ENCODE measurements around the gene DAPL1.
"Not testable (repeated sequence)": the region's sequence is repeated elsewhere in the genome, so short reads cannot be mapped to it uniquely, and the experiment has no call there.

DAPL1 gene

GRCh38 chr2:158835431-158835830, 40.3 kb downstream of the DAPL1 start:
- H3K27me3 ChIP-seq = no peaks in the 10 kb centered on the region
- no peaks in the 10 kb centered on the region for H3K9me3 ChIP-seq
- H4K20me1 ChIP-seq = no peaks in the 10 kb centered on the region
- no peak overlapping the region for H3K27ac ChIP-seq
- no peak overlapping the region for H3K4me3 ChIP-seq
- no peaks in the 10 kb centered on the region for H3K4me1 ChIP-seq
- no peak overlapping the region for H3K4me2 ChIP-seq
- H3K36me3 ChIP-seq = no peaks in the 10 kb centered on the region
- H3K9ac ChIP-seq = no peak overlapping the region
- no peak for TF ChIP-seq Cebpa-rat (IDR thresholded peaks at IDR 0.05)

GRCh38 chr2:158837645-158838044, 42.5 kb downstream of the DAPL1 start:
- H3K9ac ChIP-seq = no peak overlapping the region
- no peaks in the 10 kb centered on the region for H3K4me1 ChIP-seq
- H3K36me3 ChIP-seq = no peaks in the 10 kb centered on the region
- no peak for TF ChIP-seq Cebpa-rat (IDR thresholded peaks at IDR 0.05)
- no peaks in the 10 kb centered on the region for H3K9me3 ChIP-seq
- H4K20me1 ChIP-seq = no peaks in the 10 kb centered on the region
- no peak overlapping the region for H3K4me3 ChIP-seq
- H3K27me3 ChIP-seq = no peaks in the 10 kb centered on the region
- no peak overlapping the region for H3K4me2 ChIP-seq
- no peak overlapping the region for H3K27ac ChIP-seq

- H3K4me2 ChIP-seq = no peak overlapping the region
- no peak overlapping the region for H3K4me3 ChIP-seq
- H3K27ac ChIP-seq = no peak overlapping the region
- no peaks in the 10 kb centered on the region for H3K4me1 ChIP-seq
- H3K27me3 ChIP-seq = no peaks in the 10 kb centered on the region
- no peak overlapping the region for H3K9ac ChIP-seq
- TF ChIP-seq Cebpa-rat (IDR thresholded peaks at IDR 0.05) = no peak
- no peaks in the 10 kb centered on the region for H3K36me3 ChIP-seq
- no peaks in the 10 kb centered on the region for H4K20me1 ChIP-seq
- H3K9me3 ChIP-seq = no peaks in the 10 kb centered on the region
These were observed 46.7 kb downstream of the DAPL1 start for GRCh38 chr2:158841850-158842249.

GRCh38 chr2:158845444-158845843, 50.3 kb downstream of the DAPL1 start:
- no peaks in the 10 kb centered on the region for H3K4me1 ChIP-seq
- no peak overlapping the region for H3K4me3 ChIP-seq
- no peaks in the 10 kb centered on the region for H3K36me3 ChIP-seq
- no peak overlapping the region for H3K9ac ChIP-seq
- no peak overlapping the region for H3K4me2 ChIP-seq
- H3K27me3 ChIP-seq = no peaks in the 10 kb centered on the region
- no peak overlapping the region for H3K27ac ChIP-seq
- TF ChIP-seq Cebpa-rat (IDR thresholded peaks at IDR 0.05) = no peak
- no peaks in the 10 kb centered on the region for H4K20me1 ChIP-seq
- H3K9me3 ChIP-seq = no peaks in the 10 kb centered on the region

GRCh38 chr2:158845859-158846258, 50.7 kb downstream of the DAPL1 start:
- Histone ChIP-seq H3K36me3 (no peaks in the 10 kb centered on the region), H3K4me3 (no peak overlapping the region), H4K20me1 (no peaks in the 10 kb centered on the region), H3K4me2 (no peak overlapping the region), H3K4me1 (no peaks in the 10 kb centered on the region), H3K27ac (no peak overlapping the region), H3K9ac (no peak overlapping the region), H3K27me3 (no peaks in the 10 kb centered on the region), H3K9me3 (no peaks in the 10 kb centered on the region)
- TF ChIP-seq Cebpa-rat (IDR thresholded peaks at IDR 0.05) = no peak

- not testable (repeated sequence) for H3K4me1 ChIP-seq, H3K4me3 ChIP-seq, H3K4me2 ChIP-seq, H3K36me3 ChIP-seq, H4K20me1 ChIP-seq, H3K9ac ChIP-seq, H3K27me3 ChIP-seq, H3K27ac ChIP-seq, H3K9me3 ChIP-seq
These were observed 52.4 kb downstream of the DAPL1 start for GRCh38 chr2:158847526-158847925.

GRCh38 chr2:158848031-158848970, 53.2 kb downstream of the DAPL1 start:
- not testable (repeated sequence) for H3K9me3 ChIP-seq, H4K20me1 ChIP-seq, H3K27ac ChIP-seq, H3K36me3 ChIP-seq, H3K4me2 ChIP-seq, H3K9ac ChIP-seq, H3K27me3 ChIP-seq, H3K4me1 ChIP-seq, H3K4me3 ChIP-seq

- not testable (repeated sequence) for H3K4me3 ChIP-seq, H3K9ac ChIP-seq, H3K27me3 ChIP-seq, H3K4me2 ChIP-seq, H3K4me1 ChIP-seq, H3K36me3 ChIP-seq, H3K27ac ChIP-seq, H4K20me1 ChIP-seq
- H3K9me3 ChIP-seq = peaks cover 12% of the 10 kb centered on the region
These were observed 65.1 kb downstream of the DAPL1 start for GRCh38 chr2:158860179-158860578.

GRCh38 chr2:158861626-158862025, 66.5 kb downstream of the DAPL1 start:
- H3K9ac ChIP-seq, H3K27ac ChIP-seq, H3K4me3 ChIP-seq, H3K4me1 ChIP-seq, H3K4me2 ChIP-seq, H3K27me3 ChIP-seq, H3K36me3 ChIP-seq, H4K20me1 ChIP-seq: not testable (repeated sequence)
- H3K9me3 ChIP-seq = peaks cover 14% of the 10 kb centered on the region

- not testable (repeated sequence) for H3K4me2 ChIP-seq, H4K20me1 ChIP-seq, H3K9ac ChIP-seq, H3K27me3 ChIP-seq, H3K4me1 ChIP-seq, H3K4me3 ChIP-seq, H3K36me3 ChIP-seq, H3K27ac ChIP-seq
- peaks cover 14% of the 10 kb centered on the region for H3K9me3 ChIP-seq
These were observed 70.4 kb downstream of the DAPL1 start for GRCh38 chr2:158865469-158865868.
